OCI-LY3 (cell line): ENCODE results near the gene GHRHR.

Experiments used
- H2AFZ ChIP-seq: fragments of 200-600, 300-600 bp; shearing (Covaris generic); 2 replicates; pipeline ENCODE4 v1.6.0; 2014; ENCODE audit warnings: antibody characterized with exemption, low read depth, low read length
- H3K27ac ChIP-seq: fragments of 200-600, 300-600 bp; sonication (generic); 2 replicates; pipeline ENCODE4 v1.5.1; 2014; ENCODE audit warnings: mild to moderate bottlenecking, low read length, moderate library complexity, mixed read lengths
- H3K27me3 ChIP-seq: fragments of 200-600, 300-600 bp; sonication (generic); 2 replicates; pipeline ENCODE4 v1.6.1; 2014; ENCODE audit warnings: low read depth, low read length, mixed read lengths
- H3K36me3 ChIP-seq: fragments of 200-600, 300-600 bp; sonication (generic); replicated peaks from 2 replicates; pipeline ENCODE3; 2014; ENCODE audit warnings: low read depth, low read length, mixed read lengths
- H3K4me1 ChIP-seq: fragments of 300-600, 200-600 bp; sonication (generic); 2 replicates; pipeline ENCODE4 v1.6.1; 2014; ENCODE audit warnings: low read length, mixed read lengths
- H3K4me2 ChIP-seq: fragments of 200-600, 300-600 bp; sonication (generic); 2 replicates; pipeline ENCODE4 v1.6.1; 2014; ENCODE audit warnings: low read length, mixed read lengths
- H3K4me3 ChIP-seq: fragments of 300-600, 200-600 bp; sonication (generic); 2 replicates; pipeline ENCODE4 v1.5.1; 2014; ENCODE audit warnings: antibody characterized with exemption, mild to moderate bottlenecking, low read length, moderate library complexity
- H3K79me2 ChIP-seq: fragments of 300-600, 200-600 bp; shearing (Covaris generic); 2 replicates; pipeline ENCODE4 v1.6.1; 2014; ENCODE audit warnings: mild to moderate bottlenecking, low read length, mixed read lengths
- H3K9ac ChIP-seq: fragments of 300-600, 200-600 bp; shearing (Covaris generic); 2 replicates; pipeline ENCODE4 v1.6.0; 2014; ENCODE audit warnings: mild to moderate bottlenecking, low read length, moderate library complexity
- H3K9me3 ChIP-seq: fragments of 200-600, 300-600 bp; shearing (Covaris generic); 2 replicates; pipeline ENCODE4 v1.6.1; 2014; ENCODE audit warnings: low read length, mixed read lengths; ENCODE audit not compliant: insufficient read depth
- H4K20me1 ChIP-seq: fragments of 200-600, 300-600 bp; sonication (generic); 2 replicates; pipeline ENCODE4 v1.6.1; 2016; ENCODE audit warnings: low read length, mixed read lengths; ENCODE audit not compliant: insufficient read depth
- EZH2phosphoT487 ChIP-seq: fragments of 200-600 bp; shearing (Covaris generic); IDR thresholded peaks from 2 replicates; pipeline ENCODE4 v1.6.1; 2018; ENCODE audit warnings: antibody characterized with exemption, mixed run types, low read depth
- TF ChIP-seq, protein P1 (sequence below): fragments of 200-600, 300-600 bp; sonication (generic); IDR thresholded peaks from 2 replicates; pipeline ENCODE4 v1.5.1; 2014; ENCODE audit warnings: antibody characterized with exemption, low read length, low read depth

GHRHR gene

DNA sequence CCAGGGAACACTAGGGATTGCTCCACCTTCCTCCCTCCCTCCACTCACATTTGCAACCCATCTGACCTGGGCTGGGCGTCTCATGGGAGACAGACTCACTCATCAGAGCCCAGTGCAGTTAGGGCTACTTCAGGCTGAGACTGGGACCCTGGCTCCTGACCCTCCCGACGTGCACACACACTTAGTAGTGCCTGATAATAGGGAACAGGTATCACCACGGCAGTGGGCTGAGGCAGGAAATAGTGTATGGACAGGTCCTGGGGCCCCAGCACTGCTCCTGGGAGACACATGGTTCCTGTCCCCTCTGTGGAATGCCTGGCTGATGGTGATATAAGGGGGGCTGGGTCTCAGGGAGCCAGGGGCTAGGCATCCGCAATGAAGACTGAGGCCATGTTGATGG, 37.8 kb upstream of the GHRHR start:
- Histone ChIP-seq H3K36me3 (no peaks in the 10 kb centered on the region), H3K9me3 (no peaks in the 10 kb centered on the region), H3K27me3 (no peaks in the 10 kb centered on the region), H3K27ac (no peak overlapping the region), H3K9ac (no peak overlapping the region), H3K4me3 (no peak overlapping the region), H2AFZ (no peak overlapping the region), H4K20me1 (no peaks in the 10 kb centered on the region), H3K4me2 (no peak overlapping the region), H3K4me1 (no peaks in the 10 kb centered on the region), H3K79me2 (no peaks in the 10 kb centered on the region)
- TF ChIP-seq, protein P1, sequence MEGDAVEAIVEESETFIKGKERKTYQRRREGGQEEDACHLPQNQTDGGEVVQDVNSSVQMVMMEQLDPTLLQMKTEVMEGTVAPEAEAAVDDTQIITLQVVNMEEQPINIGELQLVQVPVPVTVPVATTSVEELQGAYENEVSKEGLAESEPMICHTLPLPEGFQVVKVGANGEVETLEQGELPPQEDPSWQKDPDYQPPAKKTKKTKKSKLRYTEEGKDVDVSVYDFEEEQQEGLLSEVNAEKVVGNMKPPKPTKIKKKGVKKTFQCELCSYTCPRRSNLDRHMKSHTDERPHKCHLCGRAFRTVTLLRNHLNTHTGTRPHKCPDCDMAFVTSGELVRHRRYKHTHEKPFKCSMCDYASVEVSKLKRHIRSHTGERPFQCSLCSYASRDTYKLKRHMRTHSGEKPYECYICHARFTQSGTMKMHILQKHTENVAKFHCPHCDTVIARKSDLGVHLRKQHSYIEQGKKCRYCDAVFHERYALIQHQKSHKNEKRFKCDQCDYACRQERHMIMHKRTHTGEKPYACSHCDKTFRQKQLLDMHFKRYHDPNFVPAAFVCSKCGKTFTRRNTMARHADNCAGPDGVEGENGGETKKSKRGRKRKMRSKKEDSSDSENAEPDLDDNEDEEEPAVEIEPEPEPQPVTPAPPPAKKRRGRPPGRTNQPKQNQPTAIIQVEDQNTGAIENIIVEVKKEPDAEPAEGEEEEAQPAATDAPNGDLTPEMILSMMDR: no peak
- TF ChIP-seq EZH2phosphoT487: no peak

DNA sequence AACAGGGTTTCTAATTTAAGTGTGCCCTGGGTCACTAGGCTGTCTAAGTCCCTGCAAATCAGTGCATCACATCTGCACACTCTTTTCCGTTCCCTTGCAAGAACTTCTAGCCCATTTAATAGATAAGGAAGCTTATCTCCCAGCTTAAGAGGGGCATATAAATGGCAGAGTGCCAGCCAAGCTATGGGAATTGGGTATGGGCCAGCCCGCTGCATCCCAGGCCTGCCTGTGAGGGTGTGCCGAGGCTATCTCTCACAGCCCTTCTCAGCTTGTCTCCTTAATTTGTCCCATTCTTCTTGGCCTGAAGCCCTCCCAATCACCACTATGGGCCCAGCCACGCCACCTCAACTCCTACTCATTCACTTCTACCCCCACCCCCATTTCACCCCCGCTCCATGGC, 37.4 kb upstream of the GHRHR start:
- Histone ChIP-seq H3K4me3 (no peak overlapping the region), H3K4me1 (no peaks in the 10 kb centered on the region), H3K27ac (no peak overlapping the region), H2AFZ (no peak overlapping the region), H3K36me3 (no peaks in the 10 kb centered on the region), H3K4me2 (no peak overlapping the region), H3K27me3 (no peaks in the 10 kb centered on the region), H4K20me1 (no peaks in the 10 kb centered on the region), H3K9ac (no peak overlapping the region), H3K9me3 (no peaks in the 10 kb centered on the region), H3K79me2 (no peaks in the 10 kb centered on the region)
- no peak for TF ChIP-seq EZH2phosphoT487
- TF ChIP-seq, protein P1: no peak

DNA sequence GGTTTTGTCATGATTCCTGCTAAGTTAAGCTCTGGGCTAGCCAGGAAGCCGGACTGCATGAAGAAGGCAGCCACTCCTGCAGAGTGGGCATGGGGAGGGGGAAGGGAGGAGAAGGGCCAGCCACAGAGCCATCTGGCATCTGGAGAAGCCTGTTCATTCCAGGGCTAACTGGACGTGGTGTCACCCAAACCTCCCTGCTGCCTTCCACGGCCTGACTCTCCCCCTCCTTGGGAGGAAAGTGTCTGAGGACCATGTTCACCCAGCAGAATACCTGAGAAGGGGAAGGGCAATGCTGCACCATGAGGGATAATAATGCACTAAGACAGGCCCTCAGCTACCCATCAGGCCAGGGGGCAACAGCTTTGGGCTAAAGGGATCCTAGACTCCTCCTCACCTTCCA, 36.7 kb upstream of the GHRHR start:
- Histone ChIP-seq H3K9me3 (no peaks in the 10 kb centered on the region), H4K20me1 (no peaks in the 10 kb centered on the region), H3K4me2 (no peak overlapping the region), H3K27ac (no peak overlapping the region), H3K27me3 (no peaks in the 10 kb centered on the region), H3K9ac (no peak overlapping the region), H3K4me1 (no peaks in the 10 kb centered on the region), H3K36me3 (no peaks in the 10 kb centered on the region), H3K79me2 (no peaks in the 10 kb centered on the region), H2AFZ (no peak overlapping the region), H3K4me3 (no peak overlapping the region)
- no peak for TF ChIP-seq EZH2phosphoT487

DNA sequence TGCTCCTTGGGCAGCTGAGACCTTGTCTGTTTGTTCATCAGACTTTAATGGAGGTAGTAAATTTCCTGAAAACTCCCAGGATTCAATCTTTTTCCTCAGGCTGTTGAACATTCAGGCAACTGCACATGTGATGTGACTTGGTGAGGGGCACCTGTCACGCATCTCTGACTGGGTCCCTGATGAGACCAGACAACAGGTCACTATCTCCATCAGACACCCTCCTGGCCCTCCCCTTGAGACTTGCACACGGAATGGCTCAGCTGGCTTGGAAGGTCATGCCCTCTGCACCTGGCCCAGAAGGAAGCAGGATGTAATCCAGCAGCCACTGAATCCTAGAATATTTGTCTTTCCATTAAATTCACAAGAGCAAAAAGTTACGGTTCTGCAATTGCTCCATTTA, 36.2 kb upstream of the GHRHR start:
- Histone ChIP-seq H3K27me3 (no peaks in the 10 kb centered on the region), H3K27ac (no peak overlapping the region), H3K4me1 (no peaks in the 10 kb centered on the region), H3K9ac (no peak overlapping the region), H3K9me3 (no peaks in the 10 kb centered on the region), H2AFZ (no peak overlapping the region), H3K36me3 (no peaks in the 10 kb centered on the region), H3K4me3 (no peak overlapping the region), H3K79me2 (no peaks in the 10 kb centered on the region), H3K4me2 (no peak overlapping the region), H4K20me1 (no peaks in the 10 kb centered on the region)
- TF ChIP-seq, protein P1: no peak
- TF ChIP-seq EZH2phosphoT487: no peak
